HepG2 (cell line): ENCODE data around the gene PDIK1L. TPM values are rescaled to one million over a fixed set of nuclear protein-coding genes. Genes with fewer than 3 reads are reported as not detected.

Source experiments
- DNMT1 ChIP-seq: sonication (generic); formaldehyde crosslinking; IDR thresholded peaks from 2 replicates; pipeline ENCODE4 v1.5.1; 2020; ENCODE audit warnings: mild to moderate bottlenecking, missing genetic modification reagents
- KAT7 ChIP-seq: IDR thresholded peaks from 2 replicates; pipeline ENCODE4 v1.6.1; 2018; ENCODE audit warnings: borderline replicate concordance, missing compliant biosample characterization
- MAX ChIP-seq: IDR thresholded peaks from 2 replicates; pipeline ENCODE4 v1.6.1; 2012; ENCODE audit warnings: inconsistent platforms
- MED1 ChIP-seq: sonication (generic); formaldehyde crosslinking; IDR thresholded peaks from 2 replicates; pipeline ENCODE4 v1.4.0; 2020; ENCODE audit warnings: missing genetic modification reagents
- MTA1 ChIP-seq: sonication (generic); formaldehyde crosslinking; IDR thresholded peaks from 2 replicates; pipeline ENCODE4 v1.4.0; 2020; ENCODE audit warnings: missing genetic modification reagents, mild to moderate bottlenecking, borderline replicate concordance
- MXD3 ChIP-seq: IDR thresholded peaks from 2 replicates; pipeline ENCODE4 v1.6.1; 2016; ENCODE audit warnings: mild to moderate bottlenecking, missing biosample characterization, missing genetic modification reagents
- NCOA2 ChIP-seq: sonication (generic); formaldehyde crosslinking; IDR thresholded peaks from 2 replicates; pipeline ENCODE4 v1.8.0; 2022; ENCODE audit warnings: inconsistent platforms
- PAWR ChIP-seq: sonication (generic); formaldehyde crosslinking; IDR thresholded peaks from 2 replicates; pipeline ENCODE4 v1.4.0; 2020; ENCODE audit warnings: missing genetic modification reagents, mild to moderate bottlenecking, borderline replicate concordance
- POLR2G ChIP-seq: fragments of 200-400 bp; formaldehyde crosslinking; IDR thresholded peaks from 2 replicates; pipeline ENCODE4 v1.6.1; 2018; ENCODE audit warnings: mild to moderate bottlenecking, low read depth, low read length, moderate library complexity
- SAP130 ChIP-seq: IDR thresholded peaks from 2 replicates; pipeline ENCODE4 v1.6.1; 2016; ENCODE audit warnings: low read depth
- SRY ChIP-seq: sonication (generic); formaldehyde crosslinking; IDR thresholded peaks from 2 replicates; pipeline ENCODE4 v1.8.0; 2022; ENCODE audit warnings: mild to moderate bottlenecking, missing genetic modification reagents
- ZBTB43 ChIP-seq: sonication (generic); formaldehyde crosslinking; conservative IDR thresholded peaks from 2 replicates; pipeline ENCODE4 v1.4.0; 2020; ENCODE audit warnings: missing genetic modification reagents
- ZNF253 ChIP-seq: sonication (generic); formaldehyde crosslinking; IDR thresholded peaks from 2 replicates; pipeline ENCODE4 v1.8.0; 2022; ENCODE audit warnings: mild to moderate bottlenecking, missing genetic modification reagents, borderline replicate concordance
- ZNF33A ChIP-seq: sonication (generic); formaldehyde crosslinking; IDR thresholded peaks from 2 replicates; pipeline ENCODE4 v1.5.1; 2020; ENCODE audit warnings: missing genetic modification reagents, mild to moderate bottlenecking, moderate library complexity, borderline replicate concordance
- ZNF414 ChIP-seq: sonication (generic); formaldehyde crosslinking; IDR thresholded peaks from 2 replicates; pipeline ENCODE4 v1.5.0; 2020; ENCODE audit warnings: missing genetic modification reagents
- ZNF512B ChIP-seq: sonication (generic); formaldehyde crosslinking; IDR thresholded peaks from 2 replicates; pipeline ENCODE4 v1.5.1; 2020; ENCODE audit warnings: missing genetic modification reagents, mild to moderate bottlenecking, borderline replicate concordance
- ZNF558 ChIP-seq: sonication (generic); formaldehyde crosslinking; IDR thresholded peaks from 2 replicates; pipeline ENCODE4 v1.9.0; 2022; ENCODE audit warnings: mild to moderate bottlenecking, missing genetic modification reagents, borderline replicate concordance
- ZNF569 ChIP-seq: sonication (generic); formaldehyde crosslinking; IDR thresholded peaks from 2 replicates; pipeline ENCODE4 v1.5.0; 2020; ENCODE audit warnings: mild to moderate bottlenecking, missing genetic modification reagents, moderate library complexity, borderline replicate concordance
- ZNF577 ChIP-seq: sonication (generic); formaldehyde crosslinking; IDR thresholded peaks from 2 replicates; pipeline ENCODE4 v1.4.0; 2020; ENCODE audit warnings: mild to moderate bottlenecking, low read depth, missing genetic modification reagents, borderline replicate concordance
- ZNF616 ChIP-seq: sonication (generic); formaldehyde crosslinking; IDR thresholded peaks from 2 replicates; pipeline ENCODE4 v1.5.0; 2020; ENCODE audit warnings: low read depth, mild to moderate bottlenecking, missing genetic modification reagents
- ZNF788 ChIP-seq: sonication (generic); formaldehyde crosslinking; IDR thresholded peaks from 2 replicates; pipeline ENCODE4 v1.5.0; 2020; ENCODE audit warnings: mild to moderate bottlenecking, missing genetic modification reagents, borderline replicate concordance
- ZSCAN12 ChIP-seq: sonication (generic); formaldehyde crosslinking; IDR thresholded peaks from 2 replicates; pipeline ENCODE4 v1.9.0; 2021; ENCODE audit warnings: mild to moderate bottlenecking, missing genetic modification reagents
- ZSCAN21 ChIP-seq: sonication (generic); formaldehyde crosslinking; IDR thresholded peaks from 2 replicates; pipeline ENCODE4 v1.8.0; 2022; ENCODE audit warnings: mild to moderate bottlenecking, missing genetic modification reagents, moderate library complexity, borderline replicate concordance
- ZSCAN30 ChIP-seq: sonication (generic); formaldehyde crosslinking; IDR thresholded peaks from 2 replicates; pipeline ENCODE4 v1.5.0; 2020; ENCODE audit warnings: mild to moderate bottlenecking, missing genetic modification reagents
- polyA plus RNA-seq, 8 experiments: library from polyadenylated mRNA; depleted of rRNA in 3 of 8; stranded (reverse) in 7 of 8; unstranded in 1 of 8; fragments of >200 nt; fragmentation: Illumina TruSeq in 4 of 8; extraction: Trizol in 4 of 8; gene quantifications; 2 replicates each; pipeline versions ENCODE4 v1.2.1 to v1.2.3, GENCODE V29; 2011 to 2016; ENCODE audit warnings: low read depth in 4 of 8, missing spikeins in 1 of 8, mixed read lengths in 1 of 8; ENCODE audit not compliant: insufficient read depth in 1 of 8
- total RNA-seq, 5 experiments: library from RNA; depleted of rRNA; stranded (reverse); fragments of >200 nt; fragmentation: Illumina TruSeq; extraction: Trizol; gene quantifications; 2 replicates each; pipeline ENCODE4 v1.2.3, GENCODE V29; 2016; ENCODE audit warnings: low read depth in 1 of 5

The PDIK1L gene
- total and polyA plus RNA-seq, 2 of the 13 experiments (the other 11 are each of a cell fraction or from before 2014, with no cell fraction given), result 1.9 to 4.6 TPM

- no peak for TF ChIP-seq ZNF33A (CRISPR knock-in tag)
- peak; percentile 84 for TF ChIP-seq ZSCAN21
- no peak for TF ChIP-seq ZNF569 (CRISPR knock-in tag)
- no peak for TF ChIP-seq ZNF558
- peak; percentile 77 for TF ChIP-seq MED1 (CRISPR knock-in tag)
- peak; percentile 99 for TF ChIP-seq SAP130 (CRISPR knock-in tag)
- no peak; the same call in 1 of the 2 replicates for TF ChIP-seq PAWR (CRISPR knock-in tag)
- peak; percentile 82; the same call in 1 of the 2 replicates for TF ChIP-seq KAT7 (CRISPR knock-in tag)
- TF ChIP-seq NCOA2 (CRISPR knock-in tag), result peak; percentile 20; the same call in 1 of the 2 replicates
- no peak for TF ChIP-seq ZNF577 (CRISPR knock-in tag)
- TF ChIP-seq ZSCAN12, result peak; percentile 67; the same call in 1 of the 2 replicates
- peak; percentile 98 for TF ChIP-seq MXD3 (CRISPR knock-in tag)
- 0 out of 2 replicates have a peak, but pooled peaks have one; percentile 75 for TF ChIP-seq ZNF512B
- TF ChIP-seq ZBTB43, result peak; percentile 55; the same call in 1 of the 2 replicates
- TF ChIP-seq ZNF616 (CRISPR knock-in tag), result 0 out of 2 replicates have a peak, but pooled peaks have one; percentile 62
- TF ChIP-seq ZNF253 (CRISPR knock-in tag), result no peak; the same call in 1 of the 2 replicates
- TF ChIP-seq ZNF414, result peak; percentile 94; the same call in 1 of the 2 replicates
- no peak for TF ChIP-seq ZSCAN30 (CRISPR knock-in tag)
- peak; percentile 98 for TF ChIP-seq DNMT1
- TF ChIP-seq POLR2G, result peak; percentile 84
- TF ChIP-seq MAX, result peak; percentile 98
- peak; percentile 93 for TF ChIP-seq SRY
- peak; percentile 95; the same call in 1 of the 2 replicates for TF ChIP-seq ZNF788
- peak; percentile 77; the same call in 1 of the 2 replicates for TF ChIP-seq MTA1 (CRISPR knock-in tag)
These were observed 58.2 kb downstream of the PDIK1L start, which contains the start of gene ZNF593 (continued) for GRCh38 chr1:26169669-26170471.
